ENCODE results near the gene ZNF839.
"Not testable (repeated sequence)": the region's sequence is repeated elsewhere in the genome, so short reads cannot be mapped to it uniquely, and the experiment has no call there.

The ZNF839 gene

GRCh38 chr14:102320033-102320660 is 601 bp downstream of the ZNF839 start:
- TF ChIP-seq CTCF (conservative IDR thresholded peaks at IDR 0.05; ENCODE audit: low read depth, low read length): no peak
- DNase-seq (ENCODE audit: low read depth): no peak
- peak overlapping the region; percentile 83 for H3K4me3 ChIP-seq (ENCODE audit: low read length)

GRCh38 chr14:102320671-102321455 is 1.3 kb downstream of the ZNF839 start:
- H3K4me3 ChIP-seq (ENCODE audit: low read length): peak overlapping the region; percentile 83
- DNase-seq (ENCODE audit: low read depth): no peak
- TF ChIP-seq CTCF (conservative IDR thresholded peaks at IDR 0.05; ENCODE audit: low read depth, low read length): no peak

GRCh38 chr14:102321456-102322422 is 2.2 kb downstream of the ZNF839 start:
- no peak overlapping the region for H3K4me3 ChIP-seq (ENCODE audit: low read length)
- no peak for TF ChIP-seq CTCF (conservative IDR thresholded peaks at IDR 0.05; ENCODE audit: low read depth, low read length)
- no peak for DNase-seq (ENCODE audit: low read depth)

- H3K4me3 ChIP-seq (ENCODE audit: low read length): no peak overlapping the region
- DNase-seq (ENCODE audit: low read depth): no peak
- TF ChIP-seq CTCF (conservative IDR thresholded peaks at IDR 0.05; ENCODE audit: low read depth, low read length): peak; percentile 86
These were observed 3.6 kb downstream of the ZNF839 start for GRCh38 chr14:102323102-102323501.

GRCh38 chr14:102325791-102326345 is 6.3 kb downstream of the ZNF839 start:
- H3K4me3 ChIP-seq (ENCODE audit: low read length): no peak overlapping the region
- no peak for DNase-seq (ENCODE audit: low read depth)
- TF ChIP-seq CTCF (conservative IDR thresholded peaks at IDR 0.05; ENCODE audit: low read depth, low read length): no peak

GRCh38 chr14:102326583-102326982 is 7.0 kb downstream of the ZNF839 start:
- TF ChIP-seq CTCF (conservative IDR thresholded peaks at IDR 0.05; ENCODE audit: low read depth, low read length): no peak
- DNase-seq (ENCODE audit: low read depth): no peak
- H3K4me3 ChIP-seq (ENCODE audit: low read length): no peak overlapping the region

GRCh38 chr14:102329381-102329780 is 9.8 kb downstream of the ZNF839 start:
- H3K4me3 ChIP-seq (ENCODE audit: low read length); DNase-seq (ENCODE audit: low read depth): not testable (repeated sequence)

All from retinal pigment epithelial cell (primary cell).